HG03439 (cell line): ENCODE results near the gene CREB3.

Experiments
- ATAC-seq: cut with Tn5 transposase; IDR thresholded peaks from one replicate; pipeline ENCODE4 v1.9.1; 2021; ENCODE audit warnings: mild to moderate bottlenecking, moderate library complexity; ENCODE audit not compliant: unreplicated experiment

Gene CREB3

DNA sequence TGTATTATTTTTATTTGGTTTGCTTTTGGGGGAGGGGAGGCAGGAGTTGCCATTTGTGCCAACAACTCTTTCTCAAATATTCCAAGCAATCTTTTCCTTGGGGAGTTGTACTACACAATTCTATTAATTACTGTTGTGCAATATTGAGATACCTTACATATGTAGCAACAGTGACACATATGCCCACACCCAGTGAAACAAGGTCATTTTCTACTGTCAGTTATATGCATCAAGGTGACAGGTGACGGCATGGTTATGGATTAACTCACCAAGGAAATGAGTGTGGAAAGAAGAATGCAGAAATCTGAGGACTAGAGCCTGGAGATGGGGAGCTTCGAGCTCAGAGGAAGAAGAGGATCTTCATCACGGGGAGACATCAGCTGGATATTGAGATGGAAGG is 39.5 kb downstream of the CREB3 start:
- ATAC-seq, result no peak

DNA sequence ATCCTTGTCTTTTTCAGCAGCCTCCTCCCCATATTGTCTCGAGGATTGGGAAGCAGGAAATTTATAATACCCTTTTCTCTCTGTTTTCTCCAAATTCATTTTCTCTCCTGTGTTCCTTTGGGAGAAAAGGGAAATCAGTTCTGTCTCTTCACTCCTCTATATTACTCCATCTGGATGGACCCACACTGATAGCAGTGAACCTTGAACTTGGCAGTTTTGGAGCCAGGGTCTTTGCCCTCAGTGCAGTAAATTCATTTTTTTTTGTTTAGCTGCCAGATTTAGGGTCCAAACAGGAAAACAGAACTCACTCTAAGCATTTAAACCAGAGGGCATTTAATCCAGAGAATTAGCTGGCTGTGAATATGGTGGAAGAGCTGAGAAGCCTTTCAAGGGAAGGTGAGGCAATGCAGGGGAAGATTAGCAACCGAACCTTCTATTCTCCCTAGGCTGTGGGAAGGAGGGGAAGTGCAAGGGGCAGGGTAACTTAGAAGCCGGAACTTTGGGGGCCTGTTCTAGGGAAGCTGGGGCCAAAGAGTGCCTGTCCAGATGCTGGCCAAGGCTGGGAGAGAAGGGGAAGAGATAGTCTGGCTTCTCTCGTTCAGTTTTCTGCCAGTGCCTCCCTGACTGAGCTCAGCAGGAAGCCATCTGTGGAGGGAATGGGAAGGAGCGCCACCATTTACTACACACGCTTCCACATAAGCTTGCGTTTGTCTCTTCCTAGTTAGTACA is 42.6 kb downstream of the CREB3 start:
- ATAC-seq, result no peak

DNA sequence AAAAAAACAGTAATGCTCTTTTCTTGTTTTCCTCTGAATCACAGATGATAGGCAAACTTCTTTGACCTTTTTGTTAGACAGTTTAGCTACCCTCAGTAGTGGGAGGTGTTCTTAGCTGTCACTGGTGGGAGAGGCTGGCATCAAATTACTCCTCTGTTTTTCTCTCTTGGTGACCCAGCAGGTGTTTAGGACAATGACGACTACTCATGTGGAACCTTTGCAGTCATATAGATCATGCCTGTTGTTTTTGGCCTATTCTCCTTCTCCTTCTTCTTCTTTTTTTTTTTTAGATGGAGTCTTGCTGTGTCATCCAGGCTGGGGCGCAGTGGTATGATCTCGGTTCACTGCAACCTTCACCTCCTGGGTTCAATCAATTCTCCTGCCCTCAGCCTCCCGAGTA is 43.6 kb downstream of the CREB3 start:
- ATAC-seq, result no peak

DNA sequence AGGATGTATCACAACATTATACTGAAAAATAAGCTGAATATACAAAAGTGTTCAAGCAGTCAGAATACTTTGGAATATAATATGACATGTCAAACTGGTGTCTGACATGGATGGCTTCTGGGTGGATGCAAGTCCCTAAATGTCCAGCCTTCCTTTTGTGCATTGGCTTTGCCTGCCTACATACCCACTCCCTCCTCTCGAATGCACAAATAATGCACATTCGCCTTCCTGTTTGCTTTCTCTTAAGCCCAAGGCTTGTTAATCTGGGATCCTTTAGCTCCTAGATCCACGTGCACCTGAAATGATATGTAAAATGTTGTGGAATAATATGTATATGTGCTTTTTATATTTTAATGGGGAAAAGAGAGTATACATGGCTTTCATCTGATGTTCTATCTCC is 46.0 kb downstream of the CREB3 start:
- no peak for ATAC-seq

DNA sequence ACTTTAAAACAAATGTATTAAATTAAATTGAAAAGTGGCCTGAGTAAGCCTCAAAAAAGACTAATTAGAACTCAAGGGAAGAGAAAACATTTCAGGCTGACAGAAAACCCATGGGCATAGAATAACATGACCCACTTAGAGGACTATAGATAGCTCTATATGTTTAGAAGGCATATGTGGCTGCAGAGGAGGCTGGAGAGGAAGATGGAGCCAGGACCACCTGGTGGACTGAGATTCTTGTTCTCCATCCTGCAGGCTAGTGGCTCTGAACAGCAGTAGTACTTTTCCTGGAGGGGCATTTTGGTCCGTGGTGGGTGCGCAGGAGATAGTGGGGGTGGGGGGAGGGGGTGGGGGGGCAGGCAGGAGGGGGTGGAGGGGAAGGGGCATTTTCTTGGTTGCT is 48.6 kb downstream of the CREB3 start:
- no peak for ATAC-seq

DNA sequence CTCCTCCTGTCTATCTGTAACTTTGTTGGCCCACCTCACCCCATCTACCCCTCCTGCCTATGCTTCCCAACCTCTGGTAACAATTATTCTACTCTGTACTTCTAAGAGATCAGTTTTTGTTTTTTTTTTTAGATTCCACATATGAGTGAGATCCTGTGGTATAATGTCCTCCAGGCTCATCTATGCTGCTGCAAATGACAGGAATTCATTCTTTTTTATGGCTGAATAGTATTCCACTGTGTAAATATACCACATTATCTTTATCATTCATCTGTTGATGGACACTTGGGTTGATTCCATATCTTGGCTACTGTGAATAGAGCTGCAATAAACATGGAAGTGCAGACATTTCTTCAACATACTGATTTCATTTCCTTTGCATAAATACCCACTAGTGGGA is 51.0 kb downstream of the CREB3 start:
- ATAC-seq, result no peak
